Esophagus squamous epithelium (tissue), 5 donors: ENCODE measurements around the gene GUCY2F. TPM values are rescaled to one million over a fixed set of nuclear protein-coding genes. Genes with fewer than 3 reads are reported as not detected.

Source experiments
- DNase-seq: peaks from one replicate; lab custom pipeline; 2025; lab: John Stamatoyannopoulos, UW
- H3K27ac ChIP-seq, 4 donors: fragments of 200-600 bp; sonication (generic); one replicate each; pipeline ENCODE4 v1.5.1; 2016 to 2019; ENCODE audit warnings: mild to moderate bottlenecking in 1 of 4
- H3K27me3 ChIP-seq, 4 donors: fragments of 200-600 bp; sonication (generic); 1 replicate in 3 of 4; 2 replicates in 1 of 4; pipeline versions ENCODE4 v1.5.1 to v1.6.0; 2017 to 2021; ENCODE audit warnings: antibody characterized with exemption in 1 of 4
- H3K36me3 ChIP-seq, 3 donors: fragments of 200-600 bp; sonication (generic); one replicate each; pipeline ENCODE4 v1.5.1; 2016 to 2019
- H3K4me1 ChIP-seq, 3 donors: fragments of 200-600 bp; sonication (generic); one replicate each; pipeline ENCODE4 v1.5.1; 2017 to 2019
- H3K4me3 ChIP-seq, 4 donors: fragments of 200-600 bp; sonication (generic); 1 replicate in 3 of 4; 2 replicates in 1 of 4; pipeline ENCODE4 v1.5.1; 2016 to 2019; ENCODE audit warnings: mild to moderate bottlenecking in 2 of 4, moderate library complexity in 1 of 4
- H3K9me3 ChIP-seq, 3 donors: fragments of 200-600 bp; sonication (generic); one replicate each; pipeline ENCODE4 v1.5.1; 2016 to 2019
- CTCF ChIP-seq, 6 experiments: fragments of 450-650 bp in 4 of 6; fragments of 200-600 bp in 2 of 6; sonication (generic) in 2 of 6; IDR thresholded peaks; one replicate each; pipeline ENCODE4 v1.5.1; 2016 to 2019; ENCODE audit warnings: antibody characterized with exemption in 6 of 6, mild to moderate bottlenecking in 4 of 6, moderate library complexity in 4 of 6
- POLR2A ChIP-seq, 4 donors: fragments of 450-650 bp; IDR thresholded peaks; one replicate each; pipeline ENCODE4 v1.6.1; 2017; ENCODE audit warnings: antibody characterized with exemption in 4 of 4, mild to moderate bottlenecking in 4 of 4, moderate library complexity in 3 of 4
- WGBS, 2 donors: methylation state at CpG; one replicate each; pipeline ENCODE4 v1.1.5; 2018; 5-methylcytosine and 5-hydroxymethylcytosine counted together
- intact Hi-C: fragments of 100-400 bp; cut with DNase I; formaldehyde crosslinking; loops from one replicate; pipeline ENCODE4 v1.15.0; 2022
- total RNA-seq, 4 donors: library from RNA; depleted of rRNA; stranded (reverse); fragments of >200 nt; gene quantifications; one replicate each; pipeline ENCODE4 v1.1.0, GENCODE V29; 2016
- donor health status: DM: yes; HTN: yes; CAD: no.

The GUCY2F gene
- total RNA-seq, 4 donors from 2014 or later = not detected

GRCh38 chrX:109360301-109360700 is 121.6 kb downstream of the GUCY2F start:
- no peak for TF ChIP-seq POLR2A (IDR thresholded peaks at IDR 0.05)
- TF ChIP-seq CTCF (IDR thresholded peaks at IDR 0.05) = no peak
- Histone ChIP-seq H3K9me3 (peaks cover 0 to 9% (median 0%) of the 10 kb centered on the region in 3 donors), H3K4me1 (no peaks in the 10 kb centered on the region), H3K27ac (no peak overlapping the region), H3K27me3 (peaks cover 0 to 10% (median 0%) of the 10 kb centered on the region in 4 donors), H3K36me3 (no peaks in the 10 kb centered on the region), H3K4me3 (no peak overlapping the region)
- DNase-seq = no peak
- intact Hi-C loops = no loop called here
- 50 to 59% methylated on average over 1 to 3 of the region's 3 CpGs for WGBS, 2 donors

DNA sequence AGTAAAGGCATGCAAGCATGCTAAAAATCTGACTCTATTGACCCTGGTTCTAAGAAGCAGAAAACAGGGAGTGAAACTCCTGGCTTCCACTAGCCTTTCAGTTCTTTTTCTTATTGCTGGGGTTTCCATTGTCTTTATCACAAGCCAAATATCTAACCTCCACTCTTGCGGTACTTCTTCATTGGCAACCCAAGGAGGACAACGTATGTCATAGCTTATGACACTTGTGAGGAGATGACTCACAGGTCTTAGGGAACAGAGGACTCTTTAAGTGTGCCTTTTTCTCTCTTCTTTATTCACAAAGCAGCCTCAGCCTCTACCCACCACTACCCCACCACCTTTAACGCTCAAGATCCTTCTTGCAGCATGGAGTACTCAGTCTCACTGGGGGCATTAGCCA is 124.2 kb downstream of the GUCY2F start:
- Histone ChIP-seq H3K9me3 (peaks cover 0 to 9% (median 0%) of the 10 kb centered on the region in 3 donors), H3K27ac (no peak overlapping the region), H3K4me3 (no peak overlapping the region), H3K27me3 (peaks cover 0 to 7% (median 0%) of the 10 kb centered on the region in 4 donors), H3K4me1 (no peaks in the 10 kb centered on the region), H3K36me3 (no peaks in the 10 kb centered on the region)
- 74 to 89% methylated on average over 3 of the region's 3 CpGs for WGBS, 2 donors
- no peak for DNase-seq
- TF ChIP-seq CTCF (IDR thresholded peaks at IDR 0.05) (no peak), POLR2A (IDR thresholded peaks at IDR 0.05) (no peak)
- intact Hi-C loops = no loop called here

DNA sequence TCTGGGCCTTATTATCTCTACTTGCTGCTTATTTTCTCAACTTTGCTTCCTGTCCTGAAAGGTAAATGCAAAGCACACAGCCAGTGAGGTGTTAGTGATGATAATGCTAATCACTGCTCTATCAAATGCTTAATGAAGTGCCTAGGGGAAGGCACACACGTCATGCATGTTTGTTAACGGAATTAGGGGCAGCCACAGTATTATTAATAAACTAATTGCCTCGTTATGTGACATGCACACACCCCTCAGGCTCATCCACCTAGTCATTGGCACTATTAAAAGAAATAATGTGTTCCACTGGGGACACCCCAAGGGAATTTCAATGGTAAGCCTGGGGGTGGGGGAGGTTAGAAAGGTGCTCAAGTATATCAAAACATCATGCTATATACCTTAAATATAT is 125.2 kb downstream of the GUCY2F start:
- peaks cover 0 to 7% (median 0%) of the 10 kb centered on the region in 4 donors for H3K27me3 ChIP-seq
- 18 to 21% methylated on average over 3 of the region's 3 CpGs for WGBS, 2 donors
- TF ChIP-seq POLR2A (IDR thresholded peaks at IDR 0.05) (no peak), CTCF (IDR thresholded peaks at IDR 0.05) (no peak)

GRCh38 chrX:109352066-109352588 is 129.8 kb downstream of the GUCY2F start:
- 40 to 55% methylated on average over 4 of the region's 4 CpGs for WGBS, 2 donors
- DNase-seq = no peak

More for the DNA sequence above, 125.2 kb downstream of the GUCY2F start:
- no peak for DNase-seq
- Histone ChIP-seq H3K36me3 (no peaks in the 10 kb centered on the region), H3K4me1 (no peaks in the 10 kb centered on the region), H3K4me3 (no peak overlapping the region), H3K27ac (no peak overlapping the region), H3K9me3 (peaks cover 0 to 9% (median 0%) of the 10 kb centered on the region in 3 donors)
- intact Hi-C loops = no loop called here

GRCh38 chrX:109351557-109351956 is 130.3 kb downstream of the GUCY2F start:
- TF ChIP-seq POLR2A (IDR thresholded peaks at IDR 0.05) (no peak), CTCF (IDR thresholded peaks at IDR 0.05) (no peak)
- 68 to 80% methylated on average over 3 of the region's 3 CpGs for WGBS, 2 donors
- Histone ChIP-seq H3K36me3 (no peaks in the 10 kb centered on the region), H3K27me3 (no peaks in the 10 kb centered on the region), H3K9me3 (no peaks in the 10 kb centered on the region), H3K4me1 (no peaks in the 10 kb centered on the region), H3K4me3 (no peak overlapping the region), H3K27ac (no peak overlapping the region)
- DNase-seq = no peak
- intact Hi-C loops = no loop called here

More at GRCh38 chrX:109352066-109352588, 129.8 kb downstream of the GUCY2F start:
- Histone ChIP-seq H3K4me1 (no peaks in the 10 kb centered on the region), H3K4me3 (no peak overlapping the region), H3K9me3 (no peaks in the 10 kb centered on the region), H3K27me3 (no peaks in the 10 kb centered on the region), H3K36me3 (no peaks in the 10 kb centered on the region), H3K27ac (no peak overlapping the region)
- TF ChIP-seq CTCF (IDR thresholded peaks at IDR 0.05) = no peak
- TF ChIP-seq POLR2A (IDR thresholded peaks at IDR 0.05) = no peak
- intact Hi-C loops = no loop called here
